Measurements from ENCODE around the gene PCBD1. TPM values are rescaled to one million over a fixed set of nuclear protein-coding genes. Genes with fewer than 3 reads are reported as not detected.
"Not testable (repeated sequence)": the region's sequence is repeated elsewhere in the genome, so short reads cannot be mapped to it uniquely, and the experiment has no call there.

The PCBD1 gene
- total RNA-seq, 1 donor from 2014 or later: 142 TPM

DNA sequence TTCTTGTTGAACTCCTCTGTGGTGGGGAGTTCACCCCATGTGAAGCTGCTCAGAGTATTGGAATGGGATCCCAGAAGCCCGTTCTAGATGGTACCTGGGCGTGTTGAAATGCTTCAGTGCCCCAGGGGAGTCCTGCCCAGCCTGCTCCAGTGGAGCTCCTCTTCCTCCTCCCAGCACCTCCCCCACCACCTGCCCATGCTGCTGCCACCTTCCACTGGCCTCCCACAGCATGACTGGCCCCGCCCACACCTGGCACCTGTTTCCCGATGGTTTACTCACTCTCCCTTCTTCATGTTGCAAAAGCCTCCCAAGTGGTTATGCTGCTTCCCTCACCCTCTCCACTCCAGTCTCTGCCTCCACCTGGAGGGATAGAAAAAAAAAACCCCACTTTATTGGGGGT, 32.2 kb upstream of the PCBD1 start:
- peak; percentile 15 for DNase-seq
- no peak for ATAC-seq (ENCODE audit: poor library complexity)
- intact Hi-C loops (cut with DNase I): no loop called here

DNA sequence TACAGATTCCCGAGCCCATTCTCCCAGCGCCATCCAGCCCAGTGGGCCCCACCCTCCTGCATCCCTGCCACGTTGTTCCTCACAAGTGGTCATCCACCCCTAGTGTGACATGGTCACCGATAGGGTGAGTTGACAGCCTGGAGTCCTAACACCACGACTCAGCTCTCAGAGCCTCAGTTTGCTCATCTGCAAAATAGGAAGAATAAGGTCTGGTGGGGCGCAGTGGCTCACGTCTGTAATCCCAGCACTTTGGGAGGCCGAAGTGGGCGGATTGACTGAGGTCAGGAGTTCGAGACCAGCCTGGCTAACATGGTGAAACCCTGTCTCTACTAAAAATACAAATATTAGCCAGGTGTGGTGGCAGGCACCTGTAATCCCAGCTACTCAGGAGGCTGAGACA, 31.5 kb upstream of the PCBD1 start:
- DNase-seq; ATAC-seq (ENCODE audit: poor library complexity); intact Hi-C loops (cut with DNase I): not testable (repeated sequence)

DNA sequence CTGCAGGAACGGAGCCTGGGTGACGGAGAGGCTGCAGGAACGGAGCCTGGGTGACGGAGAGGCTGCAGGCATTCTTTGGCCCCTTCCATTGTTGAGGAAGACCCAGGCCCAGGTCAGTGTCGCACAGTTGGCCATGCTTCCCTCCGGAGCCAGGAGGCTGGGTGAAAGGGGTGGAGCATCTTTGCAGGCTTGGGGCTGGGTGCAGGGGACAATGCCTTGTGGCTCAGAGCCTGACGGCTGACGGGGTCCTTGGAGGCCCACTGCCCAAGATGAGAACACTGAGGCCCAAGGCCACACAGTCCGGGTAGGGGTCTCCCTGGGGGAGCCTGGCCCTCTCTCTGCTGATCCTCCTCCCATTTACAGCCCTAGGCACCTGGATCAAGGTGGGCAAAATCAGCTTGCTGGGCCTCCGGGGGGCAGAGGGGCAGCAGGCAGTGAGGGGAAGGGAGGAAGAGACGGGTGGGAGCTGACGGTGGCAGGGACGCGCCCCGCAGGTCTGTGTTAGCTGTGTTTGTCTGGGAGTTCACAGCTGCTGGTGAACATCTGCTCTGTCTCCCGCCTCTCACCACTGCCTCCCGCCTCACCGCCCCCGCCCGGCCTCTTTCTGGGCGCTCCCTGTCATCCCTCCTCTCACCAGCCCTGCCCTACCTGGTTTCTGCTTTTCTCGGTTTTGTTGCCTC, 30.6 kb upstream of the PCBD1 start:
- DNase-seq (peak; percentile 23), ATAC-seq (ENCODE audit: poor library complexity) (no peak)
- intact Hi-C loops (cut with DNase I): no loop called here

DNA sequence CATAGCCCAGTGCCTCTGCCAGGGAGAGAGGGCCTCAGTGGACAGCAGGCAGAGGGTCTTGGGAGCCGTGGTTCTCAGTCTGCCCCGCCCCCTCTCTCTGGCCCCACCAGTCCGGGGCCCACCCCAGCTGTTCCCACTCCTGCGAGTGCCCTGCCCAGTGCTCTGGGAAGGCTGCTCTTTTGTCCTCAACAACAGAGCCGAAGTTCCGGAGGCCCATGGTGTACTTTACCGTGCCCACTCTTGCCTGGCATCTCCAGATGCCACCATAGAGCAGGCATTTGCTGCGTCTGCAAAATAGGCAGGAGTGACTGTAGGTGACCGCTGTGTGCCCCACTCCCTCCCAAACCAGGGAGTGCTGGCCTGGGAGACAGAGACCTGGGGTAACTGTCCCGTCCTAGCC, 29.3 kb upstream of the PCBD1 start:
- intact Hi-C loops (cut with DNase I): no loop called here
- DNase-seq: peak; percentile 20
- ATAC-seq (ENCODE audit: poor library complexity): no peak

DNA sequence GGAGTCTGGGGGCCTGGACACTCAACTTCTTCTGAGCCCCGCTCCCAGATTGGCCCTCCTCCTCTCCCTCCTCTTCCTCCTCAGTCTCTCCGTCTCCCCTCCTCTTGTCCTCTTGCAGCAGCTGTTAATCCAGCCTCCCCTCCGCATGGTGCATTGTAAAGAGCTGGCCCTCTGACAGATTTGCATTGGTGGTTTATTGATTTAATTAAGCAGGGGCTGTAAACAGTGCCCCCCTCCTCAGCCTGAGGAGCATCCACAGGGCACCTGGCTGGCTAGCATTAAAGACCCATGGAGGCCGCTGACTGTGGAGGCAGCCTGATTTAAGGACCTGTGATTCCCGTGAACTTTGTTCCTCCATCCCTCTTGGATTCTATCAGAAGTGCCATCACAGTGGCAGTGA, 28.9 kb upstream of the PCBD1 start:
- intact Hi-C loops (cut with DNase I): no loop called here
- ATAC-seq (ENCODE audit: poor library complexity): no peak
- no peak for DNase-seq

DNA sequence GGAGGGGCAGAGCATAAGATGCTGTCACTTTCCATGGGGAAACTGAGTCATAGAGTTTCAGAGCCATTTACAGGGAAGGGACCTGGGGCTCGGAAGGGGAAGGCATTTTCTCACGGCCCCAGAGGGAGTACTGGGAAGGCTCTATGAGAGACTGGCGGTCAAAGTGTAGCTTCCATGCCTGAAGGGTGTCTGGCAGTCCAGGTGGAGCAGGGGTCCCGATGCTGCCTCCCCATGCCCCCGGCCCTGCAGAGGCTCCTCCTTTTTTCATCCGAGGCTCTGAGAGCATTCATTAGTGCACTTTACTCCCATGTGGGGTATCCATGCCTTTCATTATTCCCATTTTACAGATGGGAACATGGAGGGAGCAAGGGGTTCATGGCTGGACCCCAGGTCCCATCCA, 27.9 kb upstream of the PCBD1 start:
- intact Hi-C loops (cut with DNase I): no loop called here
- ATAC-seq (ENCODE audit: poor library complexity): no peak
- DNase-seq: peak; percentile 6

DNA sequence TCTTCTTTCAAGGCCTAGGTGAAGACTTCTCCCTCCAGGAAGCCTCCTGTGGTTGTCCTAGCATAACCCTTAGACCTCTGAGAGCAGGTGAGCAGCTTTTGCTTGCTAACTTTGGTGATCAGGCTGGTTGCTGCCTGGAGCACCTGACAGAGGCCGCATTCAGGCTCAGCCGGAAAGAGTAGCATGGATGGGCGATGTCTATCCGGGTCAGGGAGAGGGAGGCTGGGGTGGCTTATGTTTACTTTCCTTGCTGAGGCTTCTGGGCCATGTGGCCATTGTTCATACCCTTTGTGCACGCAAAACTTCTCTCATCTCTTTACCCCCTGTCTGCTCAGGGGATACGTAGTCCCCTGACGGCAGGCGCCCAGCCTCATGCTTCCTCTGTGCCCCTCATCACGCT, 27.4 kb upstream of the PCBD1 start:
- ATAC-seq (ENCODE audit: poor library complexity) (no peak), DNase-seq (peak; percentile 20)
- intact Hi-C loops (cut with DNase I): no loop called here

DNA sequence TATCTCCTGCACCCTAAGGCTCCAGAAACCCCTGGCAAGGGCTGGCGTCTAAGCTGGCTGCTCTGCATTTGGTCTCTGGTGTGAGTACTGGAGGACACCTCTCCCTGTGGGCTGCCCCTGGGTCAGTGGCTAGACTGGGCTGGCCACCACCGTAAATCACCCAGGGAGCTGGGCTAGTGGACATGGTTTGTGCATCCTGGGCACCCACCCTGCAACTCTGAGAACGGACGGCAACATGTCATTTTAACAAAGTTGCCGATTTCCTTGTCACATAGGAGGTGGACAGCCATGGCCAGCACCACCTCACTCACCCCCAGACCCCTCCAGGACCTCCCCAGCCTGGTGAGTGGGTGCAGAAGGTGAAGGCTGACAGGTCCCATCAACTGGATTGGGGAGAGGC, 26.8 kb upstream of the PCBD1 start:
- peak; percentile 23 for DNase-seq
- no peak for ATAC-seq (ENCODE audit: poor library complexity)
- intact Hi-C loops (cut with DNase I): no loop called here

DNA sequence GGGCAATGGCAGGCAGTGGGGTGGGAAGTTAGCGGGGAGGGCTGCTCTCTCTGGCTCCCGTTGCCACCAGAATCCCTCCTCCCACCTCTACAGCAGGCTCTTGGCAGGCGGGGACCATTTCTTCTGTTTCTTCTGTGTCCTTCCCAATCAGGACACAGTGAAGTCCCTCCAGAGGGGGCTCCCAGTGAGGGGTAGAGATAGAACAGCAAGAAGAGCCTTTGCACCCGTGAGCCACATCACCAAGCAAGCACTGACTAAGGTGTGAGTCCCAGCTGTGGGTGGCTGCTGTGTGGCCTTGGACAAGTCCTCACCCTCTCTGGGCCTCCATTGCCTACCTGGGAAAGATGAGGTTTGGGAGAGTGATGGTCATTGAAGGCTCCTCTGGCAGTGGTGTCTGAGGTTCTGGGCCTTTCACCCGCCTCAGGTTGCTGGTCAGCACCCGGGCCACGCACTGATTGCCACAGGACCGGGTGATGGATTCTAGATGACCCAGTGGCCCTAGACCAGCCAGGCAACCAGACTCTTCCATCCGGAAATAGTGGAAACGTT, 26.0 kb upstream of the PCBD1 start:
- DNase-seq (peak; percentile 35), ATAC-seq (ENCODE audit: poor library complexity) (no peak)
- intact Hi-C loops (cut with DNase I): no loop called here

DNA sequence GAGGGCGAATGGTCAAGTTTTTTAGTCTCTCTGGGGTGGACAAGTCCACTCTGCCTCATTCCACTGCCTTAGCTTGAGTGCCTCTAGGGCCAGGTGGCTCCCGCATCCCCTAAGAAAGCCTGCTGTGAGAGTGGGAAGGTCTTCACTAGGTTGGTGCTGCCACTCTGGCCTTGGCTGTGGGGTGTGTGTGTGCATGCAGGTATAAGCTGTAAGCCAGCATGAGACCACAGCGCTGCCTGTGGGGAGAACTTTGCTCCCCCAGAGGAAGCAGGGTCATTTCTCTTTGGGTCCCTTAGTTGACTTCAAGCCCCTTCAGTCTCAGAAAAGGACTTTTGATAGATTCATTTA, 25.5 kb upstream of the PCBD1 start:
- no peak for ATAC-seq (ENCODE audit: poor library complexity)
- no peak for DNase-seq
- intact Hi-C loops (cut with DNase I): no loop called here

DNA sequence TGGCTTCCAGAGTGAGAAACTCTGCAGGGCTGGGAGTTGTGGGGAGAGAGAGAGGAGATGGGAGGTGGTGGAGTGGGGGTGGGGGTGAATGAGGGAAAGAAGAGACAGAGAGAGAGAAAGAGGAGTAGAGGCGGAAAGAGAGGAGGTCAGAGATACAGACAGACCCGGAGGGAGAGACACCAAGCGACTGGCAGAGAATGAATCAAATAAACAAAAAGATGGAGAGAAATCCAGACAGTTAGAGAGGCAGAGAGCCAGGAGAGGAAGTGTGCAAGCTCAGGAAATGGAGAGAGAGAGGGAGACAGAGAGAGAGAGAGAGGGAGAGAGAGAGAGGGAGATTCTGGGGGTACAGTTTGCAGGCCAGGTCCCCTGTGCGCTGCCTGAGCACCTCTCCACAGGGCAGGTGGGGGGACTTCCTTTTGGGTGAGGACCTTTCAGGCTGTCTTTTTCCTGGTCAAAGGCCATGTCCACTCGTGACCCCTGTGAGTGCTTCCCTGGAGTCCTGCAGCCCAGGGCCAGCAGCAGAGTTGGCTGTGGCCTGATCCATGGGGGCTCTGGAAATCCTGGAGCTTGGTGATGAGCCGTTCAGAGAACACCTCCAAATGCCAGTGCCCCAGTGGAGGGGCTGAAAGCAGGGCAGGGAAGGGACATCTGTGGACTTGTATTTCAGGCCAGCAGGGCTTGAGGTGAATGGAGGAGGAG, 25.0 kb upstream of the PCBD1 start:
- intact Hi-C loops (cut with DNase I): no loop called here
- DNase-seq: peak; percentile 17
- no peak for ATAC-seq (ENCODE audit: poor library complexity)

DNA sequence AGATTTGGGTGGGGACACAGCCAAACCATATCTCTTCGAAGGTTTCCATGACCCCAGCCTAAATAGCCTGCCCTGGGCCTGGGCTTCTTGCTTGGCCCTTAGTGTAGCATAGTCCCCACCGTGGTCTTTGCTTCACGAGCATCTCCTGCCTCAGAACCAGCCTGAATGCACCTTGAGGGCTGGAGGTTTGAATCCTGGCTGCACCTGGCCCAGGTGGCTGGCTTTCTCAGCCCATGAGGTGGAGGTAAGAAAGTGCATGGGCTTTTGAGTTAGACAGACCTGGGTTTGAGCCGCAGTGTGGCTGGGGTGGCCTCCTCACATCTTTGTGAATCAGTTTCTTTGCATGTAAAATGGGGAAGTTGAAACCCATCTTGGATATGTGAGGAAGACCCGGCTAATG, 24.2 kb upstream of the PCBD1 start:
- peak; percentile 10 for DNase-seq
- no peak for ATAC-seq (ENCODE audit: poor library complexity)
- intact Hi-C loops (cut with DNase I): no loop called here

DNA sequence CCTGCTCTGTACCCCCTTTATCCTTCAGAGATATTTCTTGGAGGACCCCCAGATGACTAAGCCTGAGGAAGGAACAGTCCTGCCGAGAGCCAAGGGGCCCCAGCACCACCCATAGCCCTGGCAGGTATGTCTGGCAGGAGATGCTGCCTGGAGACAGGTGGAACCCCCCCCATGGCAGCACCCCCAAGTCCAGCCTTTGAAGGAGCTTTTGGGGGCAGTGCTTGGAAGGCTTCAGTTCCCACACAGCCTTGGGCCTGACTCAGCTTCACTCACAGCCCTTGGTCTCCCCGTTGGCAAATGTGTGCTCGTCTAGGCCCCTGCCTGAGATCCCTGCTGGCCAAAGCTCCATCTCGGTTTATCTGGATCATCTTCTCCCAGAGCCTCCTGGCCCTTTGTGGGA, 23.0 kb upstream of the PCBD1 start:
- ATAC-seq (ENCODE audit: poor library complexity) (no peak), DNase-seq (no peak)
- intact Hi-C loops (cut with DNase I): no loop called here

DNA sequence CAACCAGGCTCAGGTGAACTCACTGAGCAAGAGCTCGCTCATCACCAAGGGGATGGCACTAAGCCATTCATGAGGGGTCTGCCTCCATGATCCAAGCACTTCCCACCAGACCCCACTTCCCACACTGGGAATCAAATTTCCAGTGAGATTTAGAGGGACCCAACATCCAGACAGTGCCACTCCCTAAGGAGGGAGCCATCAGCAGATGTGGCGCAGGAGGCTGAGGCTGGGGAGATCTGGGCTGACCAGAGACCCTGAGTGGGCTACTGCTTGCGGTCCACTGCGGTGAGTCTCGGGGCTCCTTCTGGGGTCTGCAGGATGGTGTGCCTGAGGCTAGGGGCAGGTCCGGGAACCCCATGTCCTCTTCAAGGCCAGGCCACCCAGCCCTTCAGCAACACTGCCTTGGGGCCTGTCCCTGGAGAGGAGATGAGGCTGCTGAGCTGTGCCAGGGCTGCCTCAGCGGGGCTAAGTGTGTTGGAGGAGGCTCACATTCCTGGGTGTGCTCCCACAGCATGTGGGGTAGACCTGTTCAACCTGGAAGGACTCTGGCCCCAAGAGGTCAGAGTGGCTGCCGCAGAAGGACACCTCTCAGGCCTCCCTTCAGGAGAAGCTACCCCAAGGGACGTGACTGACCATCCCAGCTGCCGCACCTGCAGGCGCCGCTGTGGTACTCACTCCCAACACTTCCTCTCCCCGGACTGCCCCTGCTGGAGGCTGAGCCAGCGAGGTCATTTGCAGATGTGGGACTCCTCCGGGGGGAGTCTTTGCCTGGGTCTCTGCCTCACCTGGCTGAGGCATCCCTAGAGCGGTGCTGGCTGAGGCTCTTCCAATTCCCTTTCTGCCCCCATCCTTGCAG, 22.3 kb upstream of the PCBD1 start:
- intact Hi-C loops (cut with DNase I): no loop called here
- ATAC-seq (ENCODE audit: poor library complexity) (no peak), DNase-seq (peak; percentile 22)

DNA sequence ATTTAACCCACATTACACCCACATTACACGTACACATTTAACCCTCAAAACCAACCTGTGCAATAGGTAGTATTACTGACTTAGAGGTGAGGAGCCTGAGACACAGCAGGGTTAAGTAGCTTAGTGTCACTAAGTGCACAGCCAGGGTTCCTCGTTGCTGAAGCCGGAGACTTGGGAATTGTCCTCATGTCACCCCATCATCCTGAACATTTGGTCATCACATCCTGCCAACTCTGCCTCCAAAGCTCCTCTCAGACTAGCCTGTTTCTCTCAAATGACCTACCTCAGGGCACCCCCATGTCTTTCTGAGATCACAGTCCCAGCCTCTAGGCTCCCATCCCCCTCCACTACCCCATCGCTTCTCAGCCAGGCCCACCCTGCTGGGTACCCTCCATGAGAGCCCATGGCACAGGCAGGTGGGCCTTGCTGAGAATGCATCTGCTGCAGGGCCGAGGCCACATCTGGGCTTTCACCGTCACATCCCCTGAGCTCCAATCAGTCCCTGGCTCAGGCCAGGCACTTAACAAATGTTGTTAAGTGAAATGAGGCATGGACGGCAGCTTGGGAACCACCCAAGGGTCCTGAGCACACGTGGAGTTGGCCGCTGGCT, 21.1 kb upstream of the PCBD1 start:
- ATAC-seq (ENCODE audit: poor library complexity) (no peak), DNase-seq (peak; percentile 11)
- intact Hi-C loops (cut with DNase I): loop anchor here (5.0 kb wide), 2 partner anchors 298 to 378 kb away; no protein-coding TSS in a partner anchor

DNA sequence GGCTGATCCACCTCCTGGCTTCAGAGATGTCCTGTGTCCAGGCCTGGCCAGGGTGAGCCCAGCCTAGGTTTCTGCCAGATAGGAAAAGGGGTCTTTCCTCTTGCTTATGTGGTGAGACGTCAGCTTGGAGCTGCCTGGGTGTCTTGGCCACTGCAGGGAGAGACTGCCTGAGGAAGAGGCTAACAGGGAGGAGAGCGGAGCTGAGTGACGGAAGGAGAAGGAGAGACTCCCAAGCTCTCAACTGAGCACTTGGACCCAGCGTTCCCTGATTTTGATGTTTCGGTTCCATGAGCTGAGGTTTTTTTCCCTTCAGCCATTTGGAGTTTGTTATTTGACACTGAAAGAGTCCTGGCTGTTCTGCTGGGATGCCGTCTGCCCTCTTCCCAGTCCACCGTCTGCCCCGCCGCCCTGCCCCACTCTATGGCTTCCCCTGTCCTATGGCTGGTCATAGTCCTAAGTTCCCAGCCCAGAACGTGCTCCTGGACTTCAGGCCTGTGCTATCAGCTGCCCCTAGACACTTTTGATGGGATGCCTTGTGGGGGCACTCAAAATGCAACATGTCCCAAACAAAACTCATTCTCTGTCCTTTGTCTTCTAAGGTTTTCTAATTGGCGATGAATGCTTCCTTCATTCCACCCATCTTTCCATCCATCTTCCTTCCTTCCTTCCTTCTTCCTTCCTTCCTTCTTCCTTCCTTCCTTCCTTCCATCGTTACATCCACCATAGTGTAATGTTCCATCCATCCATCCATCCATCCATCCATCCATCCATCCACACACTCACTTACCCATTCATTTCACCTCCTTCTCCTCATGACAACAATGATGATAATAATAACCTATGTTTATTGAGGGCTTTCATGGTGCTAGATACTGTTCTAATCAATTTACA, 20.3 kb upstream of the PCBD1 start:
- DNase-seq: peak; percentile 33

DNA sequence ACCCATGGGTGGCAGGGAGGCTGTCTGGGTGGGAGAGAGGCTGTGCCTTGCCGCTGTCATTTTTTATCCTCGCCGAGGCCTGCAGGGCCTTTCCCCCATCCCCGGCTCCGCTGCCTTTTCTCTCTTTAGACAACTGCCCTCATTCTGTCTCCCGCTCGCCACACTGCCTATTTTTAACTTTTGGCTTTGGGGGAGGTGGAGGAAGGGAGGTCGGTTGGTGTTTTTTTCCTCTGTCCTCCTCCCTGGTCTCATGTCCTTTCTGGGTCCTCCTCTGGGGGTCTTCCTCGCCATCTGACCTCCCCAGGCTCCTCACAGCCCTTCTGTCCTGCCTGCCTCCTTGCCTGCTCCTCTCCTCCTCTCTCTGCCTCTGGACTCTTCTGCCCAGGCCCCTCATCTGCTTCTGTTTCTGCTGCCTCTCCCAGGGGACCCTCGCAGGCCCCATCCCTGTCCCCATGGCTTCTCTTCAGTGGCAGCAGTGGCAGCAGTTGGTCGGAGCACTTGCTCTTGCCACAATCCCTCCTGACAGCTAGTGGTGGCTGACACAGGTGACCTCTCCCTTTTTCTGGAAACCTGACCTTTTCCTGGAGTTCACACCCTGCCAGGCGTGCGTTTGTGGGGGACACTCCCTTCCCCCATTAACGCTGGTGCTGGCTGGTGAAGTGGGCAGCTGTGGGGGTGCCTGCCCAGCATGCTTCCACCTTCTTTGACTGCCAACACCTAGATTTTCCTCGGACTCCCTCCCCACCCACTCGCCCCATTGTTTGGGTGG, 19.5 kb upstream of the PCBD1 start:
- ATAC-seq (ENCODE audit: poor library complexity) (peak; percentile 67), DNase-seq (peak; percentile 21)
- intact Hi-C loops (cut with DNase I): loop anchor here (5.0 kb wide), 2 partner anchors 299 to 379 kb away; no protein-coding TSS in a partner anchor

More for the DNA sequence above, 20.3 kb upstream of the PCBD1 start:
- intact Hi-C loops (cut with DNase I): loop anchor here (5.0 kb wide), 2 partner anchors 299 to 379 kb away; no protein-coding TSS in a partner anchor
- no peak for ATAC-seq (ENCODE audit: poor library complexity)

All from Right ventricle myocardium superior (tissue), 1 donor.